ENCODE results near the gene SCGB1D1. TPM values are rescaled to one million over a fixed set of nuclear protein-coding genes. Genes with fewer than 3 reads are reported as not detected.

The SCGB1D1 gene
- total RNA-seq, 1 donor, result not detected

Other genes starting within 250 kb of the SCGB1D1 start
- 3.0 and 3.2 TPM in 2 replicates for gene BEST1, start 239.9 kb upstream of the SCGB1D1 start, total RNA-seq
- 453 and 708 TPM in 2 replicates for gene FTH1, start 222.6 kb upstream of the SCGB1D1 start, total RNA-seq
- gene INCENP, start 66.2 kb upstream of the SCGB1D1 start, total RNA-seq, result 26.7 and 39.3 TPM in 2 replicates
- not detected in 2 replicates for gene SCGB2A1, start 18.5 kb downstream of the SCGB1D1 start, total RNA-seq
- not detected in 2 replicates for gene SCGB1D2, start 52.0 kb downstream of the SCGB1D1 start, total RNA-seq
- not detected in 2 replicates for gene SCGB2A2, start 79.9 kb downstream of the SCGB1D1 start, total RNA-seq
- gene SCGB1D4, start 108.9 kb downstream of the SCGB1D1 start, total RNA-seq, result not detected in 2 replicates
- 0.97 and 1.3 TPM in 2 replicates for gene ASRGL1, start 147.2 kb downstream of the SCGB1D1 start, total RNA-seq
- gene SCGB1A1, start 228.8 kb downstream of the SCGB1D1 start, total RNA-seq, result not detected in 2 replicates

Data from fibroblast of villous mesenchyme (primary cell).